Epithelial cell of proximal tubule (primary cell): ENCODE measurements around the gene C19orf47. TPM values are rescaled to one million over a fixed set of nuclear protein-coding genes. Genes with fewer than 3 reads are reported as not detected.

Source experiments
- DNase-seq: peaks from one replicate; pipeline ENCODE4 v3.0.0-alpha.2; 2011; ENCODE audit warnings: low read depth
- H3K4me3 ChIP-seq: 2 replicates; pipeline ENCODE4 v1.5.1; 2011; ENCODE audit warnings: low read depth, mild to moderate bottlenecking, low read length
- total RNA-seq: library from RNA; depleted of rRNA; stranded (reverse); fragments of >200 nt; gene quantifications from 2 replicates; pipeline ENCODE4 v1.2.3, GENCODE V29; 2015
- TF ChIP-seq, protein P1 (sequence below): conservative IDR thresholded peaks from 2 replicates; pipeline ENCODE4 v1.5.1; 2012; ENCODE audit warnings: low read depth, mild to moderate bottlenecking, low read length

The C19orf47 gene
- total RNA-seq, 1 donor from 2014 or later = 13.5 TPM

DNA sequence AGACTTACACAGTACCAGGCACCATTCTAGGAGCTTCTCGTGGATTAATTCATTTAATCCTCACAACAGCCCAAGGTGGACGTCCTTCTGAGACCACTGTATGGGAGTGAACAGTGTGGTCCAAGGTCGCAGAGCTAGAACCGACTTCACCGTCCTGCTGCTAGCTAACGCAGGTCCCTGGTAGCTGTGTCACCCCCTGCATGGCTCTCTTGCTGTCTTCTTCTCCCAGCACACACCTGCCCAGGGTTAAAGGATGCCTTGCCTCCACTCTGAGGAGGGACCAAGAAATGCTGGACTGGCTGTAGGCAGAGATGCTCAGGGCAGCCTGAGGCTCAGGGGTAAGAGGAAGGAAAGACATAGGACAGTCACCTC, 66.0 kb downstream of the C19orf47 start:
- TF ChIP-seq, protein P1, sequence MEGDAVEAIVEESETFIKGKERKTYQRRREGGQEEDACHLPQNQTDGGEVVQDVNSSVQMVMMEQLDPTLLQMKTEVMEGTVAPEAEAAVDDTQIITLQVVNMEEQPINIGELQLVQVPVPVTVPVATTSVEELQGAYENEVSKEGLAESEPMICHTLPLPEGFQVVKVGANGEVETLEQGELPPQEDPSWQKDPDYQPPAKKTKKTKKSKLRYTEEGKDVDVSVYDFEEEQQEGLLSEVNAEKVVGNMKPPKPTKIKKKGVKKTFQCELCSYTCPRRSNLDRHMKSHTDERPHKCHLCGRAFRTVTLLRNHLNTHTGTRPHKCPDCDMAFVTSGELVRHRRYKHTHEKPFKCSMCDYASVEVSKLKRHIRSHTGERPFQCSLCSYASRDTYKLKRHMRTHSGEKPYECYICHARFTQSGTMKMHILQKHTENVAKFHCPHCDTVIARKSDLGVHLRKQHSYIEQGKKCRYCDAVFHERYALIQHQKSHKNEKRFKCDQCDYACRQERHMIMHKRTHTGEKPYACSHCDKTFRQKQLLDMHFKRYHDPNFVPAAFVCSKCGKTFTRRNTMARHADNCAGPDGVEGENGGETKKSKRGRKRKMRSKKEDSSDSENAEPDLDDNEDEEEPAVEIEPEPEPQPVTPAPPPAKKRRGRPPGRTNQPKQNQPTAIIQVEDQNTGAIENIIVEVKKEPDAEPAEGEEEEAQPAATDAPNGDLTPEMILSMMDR = no peak
- no peak overlapping the region for H3K4me3 ChIP-seq
- no peak for DNase-seq

DNA sequence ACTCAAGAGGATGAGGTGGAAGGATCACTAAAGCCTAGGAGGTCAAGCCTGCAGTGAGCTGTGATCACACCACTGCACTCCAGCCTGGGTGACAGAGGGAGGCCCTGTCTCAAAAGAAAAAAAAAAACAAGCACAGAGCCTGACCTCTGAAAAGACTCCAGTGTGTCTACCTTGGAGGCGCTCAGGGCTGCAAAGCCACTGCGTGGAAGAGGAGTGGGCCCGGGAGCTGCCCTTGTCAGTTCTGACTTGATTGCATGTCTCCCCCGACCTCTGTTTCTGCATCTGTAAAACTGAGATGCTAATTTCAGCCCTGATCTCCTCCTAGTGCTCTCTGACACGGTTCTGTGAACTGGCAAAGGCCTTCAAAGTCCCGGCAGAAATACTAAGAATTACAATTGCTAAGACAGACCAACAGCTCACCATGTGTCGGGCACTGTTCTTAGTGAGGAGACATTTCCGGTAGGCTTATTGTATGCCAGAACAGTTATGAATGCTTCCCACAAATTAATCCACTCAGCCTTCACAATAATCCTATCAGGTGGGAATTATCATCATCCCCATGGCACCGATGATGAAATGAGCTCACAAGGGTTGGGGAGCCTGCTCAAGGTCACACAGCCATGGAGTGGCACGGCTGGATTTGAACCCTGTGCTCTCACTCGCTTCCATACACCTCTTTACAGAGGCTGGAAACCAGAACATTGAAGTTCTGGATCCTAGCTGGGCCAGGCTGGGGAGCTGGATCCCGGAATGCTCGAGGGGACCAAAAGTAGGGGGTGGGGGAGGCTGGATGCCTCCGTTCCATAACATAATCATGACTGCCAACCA, 66.6 kb downstream of the C19orf47 start:
- no peak overlapping the region for H3K4me3 ChIP-seq
- TF ChIP-seq, protein P1 = no peak
- DNase-seq = no peak

DNA sequence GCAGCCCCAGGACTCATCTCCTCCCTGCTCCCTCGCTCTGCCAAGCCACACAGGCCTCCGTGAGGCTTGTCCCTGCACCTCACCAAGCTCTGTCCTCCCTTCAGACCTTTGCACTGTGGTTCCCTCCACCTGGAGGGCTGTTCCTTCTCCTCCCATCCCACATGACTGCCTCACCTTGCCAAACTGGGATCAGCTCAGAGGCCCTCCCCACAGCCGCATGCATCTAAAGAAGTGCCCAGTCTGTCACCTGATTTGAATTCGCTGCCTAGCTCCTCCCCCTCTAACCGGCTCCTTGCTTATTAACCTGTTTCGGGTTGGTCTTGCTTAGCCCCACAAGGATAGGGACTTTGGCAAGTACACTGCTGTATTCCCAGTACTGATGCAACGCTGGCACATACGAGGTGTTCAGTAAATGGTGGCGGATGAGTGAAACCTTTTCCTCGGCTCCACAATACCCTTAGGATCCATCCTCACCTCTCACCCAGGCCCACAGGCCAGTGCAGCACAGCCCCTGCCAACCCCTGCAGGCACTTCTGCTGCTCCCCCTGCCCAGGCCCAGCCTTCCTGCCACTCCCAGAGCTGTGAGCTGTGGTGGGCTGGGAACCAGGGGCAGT, 67.5 kb downstream of the C19orf47 start:
- H3K4me3 ChIP-seq = no peak overlapping the region
- no peak for DNase-seq
- TF ChIP-seq, protein P1 = no peak

DNA sequence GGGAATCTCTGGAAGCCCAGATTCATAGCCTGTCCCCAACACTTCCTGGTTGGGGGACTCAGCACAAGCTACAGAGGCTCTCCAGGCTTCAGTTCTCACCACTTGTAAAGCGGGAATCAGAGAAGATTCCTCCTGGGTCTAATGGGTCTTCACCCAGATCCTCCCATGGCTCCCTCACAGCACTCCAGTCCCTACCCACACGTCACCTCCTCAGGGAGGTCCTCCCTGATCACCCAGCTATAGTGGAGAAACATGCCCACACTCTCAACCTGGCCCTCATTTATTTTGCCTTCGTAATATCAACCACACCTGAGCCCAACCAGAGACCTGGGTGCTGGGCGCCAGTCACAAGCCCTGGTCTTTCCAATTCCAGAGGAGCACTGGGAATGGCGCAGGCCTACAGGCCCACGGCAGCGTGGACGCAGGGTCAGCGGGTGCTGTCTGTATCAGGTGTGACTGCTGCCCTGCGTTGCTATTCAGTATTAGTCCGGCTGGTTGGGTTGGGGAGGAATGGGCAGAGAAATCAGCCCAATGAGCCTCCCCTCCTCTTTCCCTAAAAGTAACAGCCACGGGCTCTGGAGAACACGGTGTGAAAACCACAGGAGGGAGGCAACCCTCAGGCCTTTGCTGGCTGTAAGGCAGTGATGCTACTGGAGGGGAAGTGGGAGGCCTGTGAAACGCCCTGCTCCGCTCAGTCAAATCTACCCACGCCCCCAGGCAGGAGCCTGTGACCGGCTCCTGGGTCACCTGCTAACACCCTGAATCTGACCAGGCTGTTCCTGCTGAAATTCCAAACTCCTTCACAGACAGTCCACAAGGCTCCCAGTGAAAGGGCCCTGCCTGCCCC, 68.2 kb downstream of the C19orf47 start:
- TF ChIP-seq, protein P1 = no peak
- H3K4me3 ChIP-seq = no peak overlapping the region
- no peak for DNase-seq

DNA sequence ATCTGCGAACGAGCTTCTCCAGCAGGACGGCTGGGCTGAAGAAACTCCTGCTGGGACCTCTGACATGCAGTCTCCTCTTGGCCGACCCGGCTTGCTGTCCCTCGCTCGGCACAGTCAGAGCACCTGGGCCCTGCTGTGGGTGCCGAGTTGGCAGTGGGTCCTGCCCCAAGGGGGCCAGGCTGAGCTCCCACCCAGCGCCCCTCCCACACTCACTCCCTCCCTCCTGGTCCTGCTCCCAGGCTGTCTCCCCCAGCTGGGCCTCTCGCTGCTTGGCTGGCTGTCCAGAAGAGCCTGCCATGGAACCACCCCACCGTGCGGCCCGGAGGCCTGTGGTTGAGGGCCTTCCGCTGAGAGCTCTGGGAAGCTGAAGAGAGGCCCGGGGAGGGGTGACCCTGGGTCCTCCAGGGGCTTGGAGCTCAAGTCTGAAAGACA, 69.1 kb downstream of the C19orf47 start:
- DNase-seq = no peak
- peak overlapping the region; percentile 24 for H3K4me3 ChIP-seq
- TF ChIP-seq, protein P1 = no peak

DNA sequence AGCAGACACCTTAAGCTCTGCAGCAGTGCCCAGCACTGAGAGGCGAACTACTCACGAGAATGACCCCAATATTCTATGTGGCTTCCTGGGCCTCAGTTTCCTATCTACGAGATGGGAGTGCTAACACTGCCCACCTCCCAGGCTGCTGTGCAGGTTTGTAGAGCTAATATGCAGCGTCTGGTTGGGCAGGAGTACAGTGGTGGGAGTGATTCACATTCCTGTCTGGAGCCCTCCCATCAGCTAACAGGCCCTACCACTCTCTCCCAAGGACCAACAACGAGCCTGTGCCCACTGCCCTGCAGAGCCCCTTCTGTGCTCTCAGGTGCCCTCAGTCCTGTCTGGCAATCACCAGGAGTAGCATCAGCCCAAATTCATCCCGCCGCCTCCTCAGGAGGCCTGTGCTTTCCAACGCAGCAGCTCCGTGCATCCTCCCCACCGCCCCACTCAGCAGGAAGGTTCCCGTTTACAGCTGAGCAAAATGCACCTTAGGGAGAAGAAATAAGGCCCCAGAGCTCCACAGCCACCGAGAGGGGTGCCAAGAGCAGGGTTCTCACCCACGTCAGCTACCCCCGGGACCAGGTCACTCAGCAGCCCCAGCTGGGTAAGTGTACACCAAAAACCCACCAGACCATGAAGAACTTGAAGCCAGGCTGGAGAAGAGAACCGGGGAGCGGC, 69.7 kb downstream of the C19orf47 start:
- DNase-seq = no peak
- TF ChIP-seq, protein P1 = no peak
- H3K4me3 ChIP-seq = peak overlapping the region; percentile 24
